Measurements from ENCODE around the gene OR52I1.

The OR52I1 gene, protein sequence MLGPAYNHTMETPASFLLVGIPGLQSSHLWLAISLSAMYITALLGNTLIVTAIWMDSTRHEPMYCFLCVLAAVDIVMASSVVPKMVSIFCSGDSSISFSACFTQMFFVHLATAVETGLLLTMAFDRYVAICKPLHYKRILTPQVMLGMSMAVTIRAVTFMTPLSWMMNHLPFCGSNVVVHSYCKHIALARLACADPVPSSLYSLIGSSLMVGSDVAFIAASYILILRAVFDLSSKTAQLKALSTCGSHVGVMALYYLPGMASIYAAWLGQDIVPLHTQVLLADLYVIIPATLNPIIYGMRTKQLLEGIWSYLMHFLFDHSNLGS

DNA sequence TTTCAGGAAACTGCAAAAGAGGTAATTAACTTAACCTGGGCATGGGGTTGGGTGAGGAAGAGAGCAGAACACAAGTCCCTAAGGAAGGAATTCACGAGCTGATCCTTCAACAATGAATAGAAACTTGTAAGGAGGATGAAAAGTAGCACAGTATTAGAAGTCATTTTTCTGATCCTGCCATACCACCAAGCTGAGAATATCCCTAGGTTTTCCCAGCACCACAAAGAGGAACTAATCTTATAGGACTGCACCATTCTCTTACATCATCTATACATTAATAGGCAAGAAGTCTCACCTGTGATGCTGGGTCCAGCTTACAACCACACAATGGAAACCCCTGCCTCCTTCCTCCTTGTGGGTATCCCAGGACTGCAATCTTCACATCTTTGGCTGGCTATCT, at the start of gene OR52I1:
TSS of gene OR52I1 (plus strand) at position 301 of the 400 bp plus-strand sequence. CDS start at position 301, 0 bp downstream.
- DNase-seq (ENCODE audit: low spot score): no peak

DNA sequence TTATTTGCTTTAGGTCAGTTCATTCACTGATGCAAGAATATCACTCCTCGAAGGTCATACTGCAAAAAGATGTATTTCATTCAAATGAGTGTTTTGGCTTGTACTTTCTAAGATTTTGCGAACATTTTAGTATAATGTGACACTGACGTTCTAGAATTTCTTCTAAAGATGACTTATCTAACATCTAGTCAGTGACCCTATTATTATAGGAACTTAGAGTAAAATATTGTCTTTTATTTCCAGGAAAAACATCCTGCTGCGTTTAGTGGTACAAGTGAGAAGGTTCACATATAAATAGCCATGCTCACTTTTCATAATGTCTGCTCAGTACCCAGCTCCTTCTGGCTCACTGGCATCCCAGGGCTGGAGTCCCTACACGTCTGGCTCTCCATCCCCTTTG, 48.9 kb upstream of the OR52I1 start, which contains the start of gene OR52M1:
TSS of gene OR52M1 (plus strand) at position 301 of the 400 bp plus-strand sequence. CDS start at position 301, 0 bp downstream.
- no peak for DNase-seq (ENCODE audit: low spot score)

DNA sequence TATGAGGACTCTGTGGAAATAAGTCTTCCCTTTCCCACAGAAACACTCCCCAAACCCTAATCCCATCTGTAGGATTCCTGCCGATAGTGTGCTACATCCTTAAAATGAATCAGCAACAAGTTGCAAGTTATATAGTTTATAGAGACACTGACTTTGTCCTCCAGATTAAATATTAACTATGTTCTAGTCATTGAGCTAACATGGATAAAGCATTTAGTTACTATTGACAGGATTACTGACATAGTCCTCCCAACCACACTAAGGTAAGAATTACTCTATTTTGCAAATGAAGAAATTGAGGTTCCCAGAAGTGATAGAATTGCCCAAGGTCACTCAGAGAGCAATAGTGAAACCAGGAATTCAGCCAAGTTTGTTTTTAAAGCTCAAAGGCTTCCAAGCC, 47.0 kb upstream of the OR52I1 start:
- no peak for DNase-seq (ENCODE audit: low spot score)

DNA sequence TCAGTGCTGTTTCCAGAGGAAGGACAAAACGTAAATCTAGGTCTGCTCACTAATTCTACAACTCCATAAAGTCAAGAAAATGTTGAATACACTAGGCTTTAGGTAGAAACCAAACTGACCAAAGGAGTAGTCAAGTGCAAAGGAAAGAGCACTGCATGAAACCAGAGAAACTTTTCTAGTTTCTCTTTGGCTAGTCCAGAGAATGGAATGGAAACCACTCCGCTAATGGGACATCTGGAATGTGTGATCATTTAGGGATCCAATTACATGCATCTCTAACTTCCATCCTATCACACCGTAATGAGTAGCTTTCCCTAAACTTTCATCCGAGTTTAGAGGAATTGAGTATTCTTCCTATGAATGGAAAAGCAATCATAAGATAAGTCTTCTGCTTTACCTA, 46.4 kb upstream of the OR52I1 start:
- DNase-seq (ENCODE audit: low spot score): no peak

DNA sequence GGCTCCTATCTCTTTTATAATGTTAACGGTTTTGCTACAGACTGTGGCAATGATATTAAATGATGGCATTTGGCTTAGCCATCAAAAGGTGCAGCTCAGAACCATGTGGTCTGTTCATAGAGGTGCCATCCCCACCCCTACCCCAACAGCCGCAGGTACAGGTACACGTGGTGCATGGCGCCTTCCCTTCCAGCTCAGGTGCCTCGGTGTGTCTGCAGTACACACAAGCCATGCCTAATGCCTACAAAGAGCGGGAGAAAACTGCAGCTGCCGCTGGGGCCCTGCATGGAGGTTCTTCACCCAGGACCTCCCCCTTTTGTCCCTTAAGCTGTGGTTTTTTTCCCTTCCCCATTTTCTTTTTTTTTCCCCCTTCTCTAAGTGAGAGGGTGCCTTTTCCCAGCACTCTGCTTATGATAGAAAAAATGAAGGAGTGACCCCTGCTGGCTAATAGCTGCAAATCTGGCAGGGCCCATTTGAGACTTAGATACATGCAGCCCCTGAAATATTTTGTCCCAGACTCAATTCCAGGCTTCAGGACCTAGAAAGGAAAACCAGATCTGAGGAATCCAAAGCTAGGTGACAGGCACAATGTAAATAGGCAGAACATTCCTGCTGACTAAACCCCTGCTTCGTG, 42.4 kb upstream of the OR52I1 start:
- no peak for DNase-seq (ENCODE audit: low spot score)

DNA sequence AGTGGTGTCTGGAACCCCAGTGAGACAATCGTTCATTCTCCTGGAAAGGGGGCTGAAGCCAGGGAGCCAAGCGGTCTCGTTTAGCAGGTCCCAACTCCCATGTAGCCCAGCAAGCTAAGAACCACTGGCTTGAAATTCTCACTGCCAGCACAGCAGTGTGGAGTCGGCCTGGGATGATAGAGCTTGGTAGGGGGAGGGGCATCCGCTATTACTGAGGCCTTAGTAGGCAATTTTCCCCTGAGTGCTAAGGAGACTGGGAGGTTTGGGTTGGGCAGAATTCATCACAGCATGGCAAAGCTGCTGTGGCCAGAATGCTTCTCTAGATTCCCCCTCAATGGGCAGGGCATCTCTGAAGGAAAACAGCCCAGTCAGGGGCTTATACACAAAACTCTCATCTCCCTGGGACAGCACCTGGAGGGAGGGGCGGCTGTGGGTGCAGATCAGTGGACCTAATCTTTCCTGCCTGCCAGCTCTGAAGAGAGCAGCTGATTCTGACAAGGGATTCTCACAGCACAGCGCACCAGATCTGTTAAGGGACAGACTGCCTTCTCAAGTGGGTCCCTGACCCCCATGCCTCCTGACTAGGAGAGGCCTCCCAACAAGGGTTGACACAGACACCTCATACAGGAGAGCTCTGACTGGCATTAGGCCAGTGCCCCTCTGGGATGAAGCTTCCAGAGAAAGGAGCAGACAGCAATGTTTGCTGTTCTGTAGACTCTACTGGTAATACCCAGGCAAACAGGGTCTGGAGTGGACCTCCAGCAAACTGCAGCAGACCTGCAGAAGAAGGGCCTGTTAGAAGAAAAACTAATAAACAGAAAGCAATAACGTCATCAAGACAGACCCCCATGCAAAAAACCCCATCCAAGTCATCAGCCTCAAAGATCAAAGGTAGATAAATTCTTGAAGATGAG, 34.1 kb upstream of the OR52I1 start:
- DNase-seq (ENCODE audit: low spot score): no peak

DNA sequence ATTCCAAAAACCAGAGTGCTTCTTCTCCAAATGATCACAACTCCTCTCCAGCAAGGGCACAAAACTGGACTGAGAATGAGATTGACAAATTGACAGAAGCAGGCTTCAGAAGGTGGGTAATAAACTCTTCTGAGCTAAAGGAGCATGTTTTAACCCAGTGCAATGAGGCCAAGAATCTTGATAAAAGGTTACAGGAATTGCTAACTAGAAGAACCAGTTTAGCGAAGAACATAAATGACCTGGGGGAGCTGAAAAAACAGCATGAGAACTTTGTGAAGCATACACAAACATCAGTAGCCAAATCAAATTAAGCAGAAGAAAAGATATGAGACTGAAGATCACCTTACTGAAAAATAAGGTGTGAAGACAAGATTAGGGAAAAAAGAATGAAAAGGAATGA, 33.4 kb upstream of the OR52I1 start:
- no peak for DNase-seq (ENCODE audit: low spot score)

DNA sequence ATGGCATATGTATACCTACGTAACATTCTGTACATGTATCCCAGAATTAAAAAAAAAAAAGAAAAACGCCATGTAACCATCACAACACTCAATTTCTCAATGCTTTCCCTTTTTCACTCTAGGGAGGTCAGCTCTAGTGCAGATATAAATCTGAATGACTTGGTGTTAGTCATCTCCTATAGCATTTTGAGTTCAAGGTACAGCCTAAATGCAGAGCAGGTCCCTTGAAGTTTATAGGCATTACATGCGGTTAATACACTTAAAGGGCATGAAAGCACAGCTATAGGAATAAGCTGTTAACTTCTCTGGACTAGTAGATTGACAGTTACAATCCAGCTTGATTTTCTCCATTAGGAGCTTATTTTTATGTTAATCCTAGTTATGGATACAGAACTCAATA, 28.5 kb upstream of the OR52I1 start:
- no peak for DNase-seq (ENCODE audit: low spot score)

DNA sequence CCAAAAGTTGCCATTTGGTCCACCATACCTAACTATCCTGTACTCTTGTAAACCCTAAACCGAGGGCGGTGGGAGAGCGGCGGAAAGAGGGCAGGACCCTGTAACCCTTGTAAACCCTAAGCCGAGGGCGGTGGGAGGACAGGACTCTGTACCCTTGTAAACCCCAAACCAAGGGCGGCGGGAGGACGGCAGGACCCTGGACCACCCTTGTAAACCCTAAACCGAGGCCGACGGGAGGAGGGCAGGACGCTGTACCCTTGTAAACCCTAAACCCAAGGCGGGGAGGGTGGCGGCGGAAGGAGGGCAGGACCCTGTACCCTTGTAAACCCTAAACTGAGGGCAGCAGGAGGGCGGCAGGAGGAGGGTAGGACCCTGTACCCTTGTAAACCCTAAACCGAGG, 24.8 kb upstream of the OR52I1 start:
- no peak for DNase-seq (ENCODE audit: low spot score)

DNA sequence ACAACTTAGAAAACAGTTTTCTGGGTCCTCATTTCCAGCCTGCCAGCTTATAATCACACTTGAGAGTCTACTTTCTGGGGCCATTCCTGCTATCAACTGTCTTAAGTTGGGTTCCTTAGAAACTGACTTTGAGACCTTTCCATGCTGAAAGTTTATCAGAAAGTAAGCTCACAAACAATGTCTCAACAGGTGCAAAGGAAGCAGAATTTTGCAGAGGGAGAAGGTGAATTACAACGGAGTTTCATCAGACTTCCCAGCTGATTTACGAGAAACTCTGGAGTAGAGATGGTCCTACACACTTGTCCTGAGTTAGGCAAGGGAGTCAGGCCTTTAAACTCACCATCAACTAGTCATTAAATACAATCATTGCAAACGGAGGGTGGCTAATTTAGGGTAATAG, 17.0 kb upstream of the OR52I1 start:
- DNase-seq (ENCODE audit: low spot score): no peak

DNA sequence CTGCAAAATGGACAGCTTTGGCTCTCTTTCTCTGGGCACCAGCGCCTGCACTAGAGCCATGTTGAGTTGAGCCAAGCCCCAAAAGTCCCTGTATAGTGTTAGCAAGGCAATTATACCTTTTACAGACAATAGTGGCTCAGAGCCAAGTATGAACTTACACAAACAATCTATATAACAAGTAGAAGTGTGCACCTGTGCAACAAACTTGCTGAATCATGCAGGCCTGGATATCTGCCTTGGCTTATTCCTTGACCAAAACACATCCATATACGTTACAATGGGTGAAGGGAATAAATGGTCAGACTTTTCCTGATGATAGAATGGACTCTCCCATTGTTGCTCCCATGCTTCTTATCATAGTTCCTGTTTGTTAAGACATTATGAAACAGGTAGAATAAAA, 16.1 kb upstream of the OR52I1 start:
- no peak for DNase-seq (ENCODE audit: low spot score)

DNA sequence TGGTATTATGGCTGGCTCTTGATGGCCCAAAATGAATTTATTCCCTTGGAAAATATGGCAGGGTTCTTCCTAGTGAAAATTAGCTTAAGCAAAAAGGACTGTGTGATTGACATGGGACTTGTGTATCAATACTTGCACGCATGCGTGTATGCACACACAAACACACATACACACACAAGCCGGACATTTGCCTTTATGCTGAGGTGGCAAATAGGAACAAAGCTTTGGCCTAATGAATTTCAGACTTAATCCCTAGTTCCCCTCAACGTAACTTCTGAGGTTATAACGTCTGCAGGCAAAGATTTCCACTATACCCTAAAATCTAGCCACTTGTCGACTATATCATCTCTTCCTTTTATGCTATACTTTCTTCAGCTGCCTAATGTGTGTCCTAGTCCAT, 15.2 kb upstream of the OR52I1 start:
- DNase-seq (ENCODE audit: low spot score): no peak

DNA sequence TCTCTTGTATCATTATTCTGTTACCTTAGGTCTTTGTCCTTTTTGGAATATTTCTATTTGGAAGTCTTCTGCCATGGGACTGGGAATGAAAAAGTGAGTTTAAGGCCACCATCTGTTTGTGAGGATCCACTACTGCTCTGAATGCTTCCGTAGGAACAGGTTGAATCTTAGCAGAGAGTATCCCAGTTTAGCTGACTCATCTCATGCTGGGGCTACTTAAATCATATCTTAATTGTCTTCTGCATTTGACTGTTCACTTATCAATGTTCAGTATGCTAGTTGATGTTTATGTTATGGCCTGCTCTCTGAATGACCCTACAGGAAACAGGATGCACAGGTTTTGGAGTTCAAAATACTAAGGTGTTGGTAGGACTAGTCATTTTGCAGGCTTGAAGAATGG, 13.7 kb upstream of the OR52I1 start:
- DNase-seq (ENCODE audit: low spot score): no peak

DNA sequence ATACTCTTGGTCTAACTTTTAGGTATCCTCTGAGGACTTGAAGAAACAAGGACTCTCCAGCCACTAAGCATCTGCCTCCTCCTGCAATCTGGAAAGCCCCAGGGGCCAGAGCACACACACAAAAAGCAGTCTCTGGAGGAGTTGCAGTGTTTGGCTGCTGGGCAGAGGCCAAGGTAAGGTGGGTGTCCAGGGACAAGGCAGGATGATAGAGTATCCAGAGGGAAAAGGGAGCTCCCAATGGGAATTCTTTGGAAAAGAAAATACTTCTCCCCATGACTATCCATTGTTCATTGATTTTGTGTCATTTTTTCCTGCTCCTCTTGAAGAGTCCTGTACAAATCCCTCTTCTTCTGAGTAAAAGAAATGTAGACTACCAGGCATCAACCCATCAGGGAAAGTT, 12.4 kb upstream of the OR52I1 start, which contains the start of gene OR52I2:
TSS of gene OR52I2 (plus strand) at position 301 of the 400 bp plus-strand sequence.
- no peak for DNase-seq (ENCODE audit: low spot score)

DNA sequence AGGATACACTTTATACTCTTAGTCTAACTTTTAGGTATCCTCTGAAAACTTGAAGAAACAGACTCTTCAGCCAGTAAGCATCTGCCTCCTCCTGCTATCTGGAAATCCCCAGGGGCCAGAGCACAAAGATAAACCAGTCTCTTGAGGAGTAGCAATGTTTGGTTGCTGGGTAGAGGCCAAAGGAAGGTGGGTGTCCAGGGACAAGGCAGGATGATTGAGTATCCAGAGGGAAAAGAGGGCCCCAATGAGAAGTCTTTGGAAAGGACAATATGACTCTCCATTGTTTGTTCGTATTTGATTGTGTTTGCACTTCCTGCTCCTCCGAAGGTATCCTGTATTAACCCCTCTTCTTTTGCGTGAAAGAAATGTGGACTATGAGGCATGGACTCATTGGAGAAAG, 4.8 kb upstream of the OR52I1 start:
- DNase-seq (ENCODE audit: low spot score): no peak

DNA sequence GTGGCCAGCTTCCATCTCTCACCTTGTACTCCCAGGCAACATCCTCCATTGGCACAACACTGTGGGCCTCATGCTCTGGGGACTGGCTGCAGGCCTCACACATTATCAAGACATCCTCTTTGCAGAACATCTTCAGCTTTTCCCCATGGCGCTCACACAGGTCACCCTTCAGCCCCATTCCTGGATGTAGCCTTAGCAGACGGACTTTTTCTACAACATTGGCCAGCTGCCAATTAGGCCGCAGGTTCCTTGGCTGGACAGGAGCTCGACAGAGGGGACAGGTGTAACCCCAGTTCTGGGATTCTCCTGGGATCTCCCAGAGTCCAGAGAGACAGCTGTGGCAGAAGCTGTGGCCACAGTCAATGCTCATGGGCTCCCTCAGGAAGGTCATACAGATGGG, 11.2 kb downstream of the OR52I1 start:
- no peak for DNase-seq (ENCODE audit: low spot score)

DNA sequence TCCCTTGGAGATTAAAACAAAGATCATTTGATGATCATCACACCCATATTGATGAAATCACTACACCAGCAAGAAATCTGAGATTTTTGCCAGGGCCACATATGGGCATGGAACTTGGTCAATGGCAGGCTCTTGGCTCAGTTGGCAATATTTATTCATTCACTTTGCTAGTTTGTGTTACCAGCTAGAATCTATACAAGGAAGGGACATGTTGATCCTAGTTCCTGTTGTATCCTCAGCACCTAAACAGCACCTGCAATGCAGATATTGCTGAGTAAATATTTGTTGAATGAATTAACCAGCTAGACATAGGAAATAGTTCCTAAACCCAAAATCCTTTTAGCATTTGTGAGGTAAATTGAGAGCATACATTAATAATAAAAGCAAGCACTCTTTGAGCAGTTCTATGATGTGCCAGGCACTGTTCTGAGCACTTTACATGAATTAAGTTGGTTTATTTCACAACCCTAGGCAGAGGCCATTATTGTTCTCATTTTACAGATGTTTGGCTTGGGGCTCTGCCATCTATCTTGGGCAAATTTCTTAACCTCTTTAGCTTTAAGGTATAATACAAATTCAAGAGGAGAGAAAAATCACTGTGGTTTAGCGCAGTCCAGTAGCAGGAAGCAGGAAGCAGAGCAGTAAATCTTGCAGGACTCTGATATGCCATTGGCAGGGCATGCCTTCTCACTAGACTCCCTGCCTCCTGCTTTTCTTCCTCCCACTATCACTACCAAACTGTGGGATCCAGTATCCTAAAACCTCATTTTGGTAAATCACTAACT, 12.6 kb downstream of the OR52I1 start:
- DNase-seq (ENCODE audit: low spot score): no peak

DNA sequence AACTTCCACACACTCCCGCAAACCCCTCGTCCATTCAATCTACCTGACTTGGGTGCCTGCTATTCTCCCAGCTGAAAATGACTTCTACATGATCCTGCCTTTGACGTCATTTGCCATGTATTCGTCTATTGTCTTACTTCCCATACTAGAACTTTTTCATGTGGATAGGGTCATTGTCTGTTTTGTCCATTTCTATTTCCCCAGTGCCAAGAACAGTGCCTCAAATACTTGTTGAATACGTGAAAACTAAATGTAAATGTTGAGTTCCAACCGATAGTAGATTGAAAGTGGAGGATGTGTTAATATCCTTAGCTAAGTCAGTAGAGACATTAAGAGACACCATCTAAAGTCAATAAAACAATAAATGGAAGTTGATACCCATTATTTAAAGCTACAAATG, 13.3 kb downstream of the OR52I1 start:
- peak; percentile 23 for DNase-seq (ENCODE audit: low spot score)

DNA sequence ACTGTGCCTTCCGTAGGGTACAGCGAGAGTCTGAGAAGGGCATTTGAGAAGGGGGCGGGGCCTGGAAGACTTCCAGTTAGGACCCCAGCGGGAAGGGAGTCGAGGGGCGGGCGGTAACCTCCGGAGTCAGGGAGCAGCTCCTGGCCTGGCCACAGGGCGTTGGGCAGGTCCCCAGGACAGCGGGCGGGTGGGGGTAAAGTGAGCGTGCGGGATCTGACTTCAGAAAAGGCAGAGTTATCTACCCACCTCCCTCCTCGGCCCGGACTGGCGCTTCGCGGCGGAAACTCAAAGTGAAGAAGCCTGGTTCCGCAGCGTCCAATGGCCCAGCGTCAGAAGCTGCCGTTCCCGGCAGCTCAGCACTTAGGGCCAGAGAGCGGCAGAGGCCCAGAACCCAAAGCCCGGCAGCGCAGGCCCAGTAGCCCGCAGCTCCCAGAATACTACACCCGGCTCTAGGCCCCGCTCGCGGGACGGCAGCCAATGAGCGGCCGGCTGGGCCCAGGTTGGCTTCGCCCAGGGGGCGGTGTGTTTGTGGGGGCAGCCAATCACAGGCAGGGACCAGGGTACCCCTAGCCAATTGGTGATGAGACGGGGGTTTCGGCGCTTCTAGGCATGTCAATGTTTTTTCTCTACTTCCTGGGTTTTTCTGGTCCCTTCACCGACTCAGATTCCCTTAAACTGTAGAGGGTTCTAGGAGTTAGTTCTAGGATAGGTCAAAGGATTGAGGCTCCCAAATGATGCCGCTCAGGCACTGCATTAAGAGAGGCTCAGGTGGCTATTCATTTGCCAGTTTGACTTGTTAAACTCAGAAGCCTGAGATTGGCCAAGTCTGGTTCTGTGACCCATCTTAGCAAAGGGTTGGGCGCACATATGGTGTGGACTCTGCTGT, 14.2 kb downstream of the OR52I1 start, which contains the start of gene TRIM68:
TSS of gene TRIM68 (minus strand) at position 451 of the 886 bp plus-strand sequence. CDS start 2,727 bp downstream, outside the sequence.
- DNase-seq (ENCODE audit: low spot score): peak; percentile 97

DNA sequence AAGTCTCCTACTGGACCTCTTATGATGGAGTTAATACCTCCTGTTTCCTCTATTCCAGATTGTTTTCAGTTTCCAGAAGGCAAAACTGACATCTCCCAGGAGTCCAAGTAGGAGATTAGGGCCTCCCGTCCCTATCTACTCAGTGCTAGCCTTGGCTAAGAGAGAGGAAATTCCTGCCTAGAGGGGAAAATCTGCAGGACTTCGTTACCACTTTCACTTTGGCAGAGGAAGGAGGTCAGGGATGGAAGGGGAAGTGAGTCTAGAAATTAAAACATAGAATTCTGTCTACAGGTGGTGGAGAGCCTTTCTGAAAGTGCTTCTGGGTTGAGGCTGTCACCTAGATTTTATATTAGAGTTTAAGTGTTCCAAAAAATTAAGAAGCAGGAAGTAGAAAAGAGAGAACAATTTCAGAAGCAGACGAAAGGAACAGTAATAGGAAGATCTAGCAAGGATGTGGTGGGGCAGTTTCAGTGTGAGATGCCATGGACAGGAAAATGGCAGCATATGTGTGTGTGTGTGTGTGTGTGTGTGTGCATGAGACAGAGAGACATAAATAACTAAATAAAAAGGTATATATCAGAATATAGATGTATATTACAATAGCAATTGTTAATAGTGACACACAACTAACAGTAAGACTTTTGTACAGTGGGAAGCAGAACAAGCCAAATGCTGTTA, 16.6 kb downstream of the OR52I1 start:
- no peak for DNase-seq (ENCODE audit: low spot score)
